Measurements from ENCODE around the gene TSPAN7.

Gene TSPAN7

GRCh38 chrX:38699121-38699520 is 137.8 kb downstream of the TSPAN7 start:
- no peak for DNase-seq

- no peak for DNase-seq
These were observed 138.4 kb downstream of the TSPAN7 start for GRCh38 chrX:38699696-38700095.

GRCh38 chrX:38701073-38701472 is 139.7 kb downstream of the TSPAN7 start:
- DNase-seq = no peak

- no peak for DNase-seq
These were observed 143.0 kb downstream of the TSPAN7 start for GRCh38 chrX:38704146-38704882.

GRCh38 chrX:38717871-38718270 is 156.5 kb downstream of the TSPAN7 start:
- DNase-seq = no peak

GRCh38 chrX:38718311-38718710 is 157.0 kb downstream of the TSPAN7 start:
- DNase-seq = no peak

- DNase-seq = no peak
These were observed 165.3 kb downstream of the TSPAN7 start for GRCh38 chrX:38726612-38727011.

GRCh38 chrX:38727668-38728067 is 166.3 kb downstream of the TSPAN7 start:
- DNase-seq = no peak

GRCh38 chrX:38732866-38733265 is 171.5 kb downstream of the TSPAN7 start:
- DNase-seq = no peak

All from stimulated activated CD4-positive, alpha-beta T cell treated with anti-CD3 and anti-CD28 coated beads, Interleukin-4, amount 100 ng/mL, for 4 hours (primary cell).